HG02852 (cell line): ENCODE measurements around the gene UPK3B.
"Not testable (repeated sequence)": the region's sequence is repeated elsewhere in the genome, so short reads cannot be mapped to it uniquely, and the experiment has no call there.

Experiments
- ATAC-seq: cut with Tn5 transposase; IDR thresholded peaks from one replicate; pipeline ENCODE4 v1.9.1; 2021; ENCODE audit warnings: mild to moderate bottlenecking, moderate library complexity; ENCODE audit not compliant: unreplicated experiment

UPK3B gene

DNA sequence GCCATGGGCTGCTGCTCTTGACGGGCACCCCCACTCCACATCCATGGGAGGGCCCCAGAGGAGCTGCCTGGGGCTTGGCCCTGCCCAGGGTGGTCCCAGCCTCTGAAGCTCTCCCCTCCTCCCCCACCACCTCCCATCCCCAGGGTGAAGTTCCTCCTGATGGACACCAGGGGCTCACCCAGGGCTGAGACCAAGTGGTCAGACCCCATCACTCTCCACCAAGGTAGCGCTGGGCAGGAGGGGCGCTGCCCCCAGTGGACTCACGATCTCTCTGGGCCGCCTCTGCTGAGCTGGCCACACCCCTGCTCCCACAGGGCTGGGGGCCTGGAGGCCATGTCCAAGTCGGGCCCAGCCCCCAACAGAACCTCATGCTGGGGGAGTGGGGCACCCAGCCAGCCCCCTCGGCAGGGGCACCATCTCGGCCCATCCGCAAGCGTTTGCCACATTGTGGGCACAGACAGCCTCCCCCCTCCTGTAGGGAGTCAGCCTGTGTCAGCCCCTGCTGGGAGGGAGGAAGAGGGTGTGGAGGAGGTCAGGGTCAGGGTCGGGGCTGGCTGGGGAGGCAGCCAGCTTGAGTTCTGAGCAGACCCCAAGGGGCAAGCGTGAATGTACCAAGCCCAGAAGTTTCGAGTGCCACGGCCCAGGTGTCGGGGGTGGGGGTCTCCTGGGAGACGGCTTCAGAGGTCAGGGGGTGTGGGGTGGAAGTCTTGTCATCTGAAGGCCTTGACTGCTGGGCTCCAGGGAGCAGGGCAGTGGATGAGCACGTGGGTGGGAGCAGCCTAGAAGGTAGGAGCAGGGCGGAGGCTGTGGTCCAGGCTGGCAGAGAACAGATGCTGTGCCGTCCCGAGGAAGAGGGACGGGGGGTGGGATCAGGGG is 2.8 kb downstream of the UPK3B start:
- ATAC-seq: no peak

DNA sequence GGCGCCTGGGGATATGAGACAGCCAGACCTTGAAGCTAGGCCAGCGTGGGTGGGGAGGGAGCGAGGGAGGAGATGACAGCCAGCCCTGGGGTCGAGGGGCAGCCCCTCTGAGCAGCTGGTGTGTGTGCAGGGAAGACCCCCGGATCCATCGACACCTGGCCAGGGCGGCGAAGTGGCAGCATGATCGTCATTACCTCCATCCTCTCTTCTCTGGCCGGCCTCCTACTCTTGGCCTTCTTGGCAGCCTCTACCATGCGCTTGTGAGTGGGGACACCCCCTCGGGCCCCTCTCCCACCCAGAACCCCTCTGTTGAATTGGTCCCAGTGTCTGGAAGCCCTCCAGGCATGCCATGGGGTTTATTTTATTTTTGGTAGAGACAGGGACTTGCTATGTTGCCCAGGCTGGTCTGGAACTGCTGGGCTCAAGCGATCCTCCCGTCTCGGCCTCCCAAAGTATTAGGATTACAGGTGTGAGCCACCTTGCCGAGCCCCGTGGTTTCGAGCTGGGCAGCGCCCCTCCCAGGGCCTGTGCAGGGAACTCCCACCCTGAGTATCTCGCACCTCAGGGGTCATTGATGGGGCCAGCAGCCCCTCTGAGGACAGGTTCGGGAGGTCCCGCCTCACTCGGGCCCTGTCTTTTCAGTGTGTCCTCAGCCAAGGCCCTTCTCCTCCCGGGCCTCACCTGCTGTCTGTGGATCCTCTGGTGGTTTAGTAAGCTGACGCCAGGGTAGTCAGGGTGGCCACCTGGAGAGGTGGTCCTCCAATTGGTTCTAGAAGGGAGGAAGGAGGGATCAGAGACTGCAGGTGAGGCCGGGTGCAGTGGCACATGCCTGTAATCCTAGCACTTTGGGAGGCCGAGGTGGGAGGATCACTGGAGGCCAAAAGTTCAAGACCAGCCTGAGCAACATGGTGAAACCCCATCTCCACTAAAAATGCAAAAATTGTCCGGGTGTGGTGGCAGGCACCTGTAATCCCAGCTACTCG is 3.8 kb downstream of the UPK3B start:
- ATAC-seq: no peak

DNA sequence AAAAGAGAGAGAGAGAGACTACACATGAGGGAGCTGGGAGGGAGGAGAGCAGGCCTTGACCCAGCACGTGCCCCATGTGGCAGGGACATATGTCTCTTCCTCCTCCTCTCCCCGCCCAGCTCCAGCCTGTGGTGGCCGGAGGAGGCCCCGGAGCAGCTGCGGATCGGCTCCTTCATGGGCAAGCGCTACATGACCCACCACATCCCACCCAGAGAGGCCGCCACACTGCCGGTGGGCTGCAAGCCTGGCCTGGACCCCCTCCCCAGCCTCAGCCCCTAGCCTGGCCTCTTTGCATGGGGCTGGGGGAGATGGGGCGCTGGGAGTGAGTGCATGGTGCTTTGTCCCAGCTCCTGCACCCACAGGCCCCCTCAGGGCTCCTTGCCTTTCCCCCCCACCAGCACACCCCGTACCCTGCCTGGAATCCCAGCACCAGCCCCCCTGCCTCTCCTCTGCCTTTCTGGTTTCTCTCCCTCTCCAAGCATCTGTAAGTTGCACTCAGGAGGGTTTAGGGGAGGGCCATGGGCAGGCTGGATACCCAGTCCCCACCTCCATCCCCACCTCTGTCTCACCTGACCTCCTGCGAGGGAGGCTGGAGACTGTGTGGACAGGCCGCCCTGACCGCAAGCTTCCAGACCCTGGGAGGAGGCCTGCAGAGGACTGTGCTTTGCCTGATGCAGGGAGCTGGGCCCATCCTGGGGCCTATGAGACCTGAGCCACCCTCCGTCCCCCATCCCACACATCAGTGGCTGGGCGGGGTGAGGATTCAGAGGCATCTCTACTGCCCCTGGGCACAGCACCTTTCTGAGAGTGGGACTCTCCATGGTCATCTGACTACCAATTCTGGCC is 4.8 kb downstream of the UPK3B start:
- ATAC-seq: no peak

DNA sequence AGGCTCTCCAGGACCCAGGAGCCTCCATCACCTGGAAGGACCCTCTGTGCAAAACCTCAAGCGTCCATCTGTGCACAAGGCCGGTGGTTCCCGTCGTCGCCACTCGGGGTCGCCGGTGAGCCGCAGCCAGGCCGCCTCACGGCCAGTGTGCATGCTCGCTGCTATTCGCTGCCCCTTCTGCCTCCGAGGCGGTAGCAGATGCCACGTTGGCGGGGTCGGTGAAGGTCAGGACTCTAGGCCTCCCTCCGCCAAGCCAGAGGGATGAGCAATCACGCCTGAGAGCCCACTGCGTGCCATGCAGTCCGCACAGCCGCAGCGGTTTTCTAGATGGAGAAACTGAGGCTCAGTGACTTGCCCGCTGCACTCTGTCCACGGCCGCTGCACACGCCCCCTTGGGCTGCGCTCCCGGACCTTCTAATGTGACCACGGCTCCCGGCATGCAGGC is 5.7 kb downstream of the UPK3B start:
- no peak for ATAC-seq

DNA sequence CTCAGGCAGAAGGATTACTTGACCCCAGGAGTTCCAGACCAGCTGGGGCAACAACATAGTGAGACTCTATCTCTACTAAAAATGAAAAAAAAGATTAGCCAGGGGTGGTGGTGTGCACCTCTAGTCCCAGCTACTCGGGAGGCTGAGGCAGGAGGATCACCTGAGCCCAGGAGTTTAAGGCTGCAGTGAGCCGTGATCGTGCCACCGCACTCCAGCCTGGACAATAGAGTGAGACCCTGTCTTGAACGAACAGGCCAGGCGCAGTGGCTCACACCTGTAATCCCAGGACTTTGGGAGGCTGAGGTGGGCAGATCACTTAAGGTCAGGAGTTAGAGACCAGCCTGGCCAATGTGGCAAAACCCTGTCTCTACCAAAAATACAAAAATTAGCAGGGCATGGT is 6.6 kb downstream of the UPK3B start:
- ATAC-seq: not testable (repeated sequence)

DNA sequence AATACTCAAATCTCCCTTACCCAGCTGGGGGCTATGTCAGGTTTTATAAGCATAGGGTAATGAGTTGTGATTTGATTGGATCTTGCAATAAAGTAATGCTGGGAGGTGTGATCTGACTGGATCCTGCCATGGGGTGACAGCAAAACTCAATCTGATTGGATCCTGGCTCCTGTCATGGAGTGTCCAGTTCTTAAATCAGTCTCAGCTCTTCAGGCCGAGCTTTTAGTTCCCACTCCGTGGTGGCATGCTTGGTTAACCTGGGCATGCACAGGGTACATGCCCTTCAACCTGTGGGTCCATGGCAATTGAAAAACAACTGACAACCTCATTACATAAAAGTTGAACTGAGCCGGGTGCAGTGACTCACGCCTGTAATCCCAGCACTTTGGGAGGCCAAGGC is 15.8 kb downstream of the UPK3B start:
- not testable (repeated sequence) for ATAC-seq

DNA sequence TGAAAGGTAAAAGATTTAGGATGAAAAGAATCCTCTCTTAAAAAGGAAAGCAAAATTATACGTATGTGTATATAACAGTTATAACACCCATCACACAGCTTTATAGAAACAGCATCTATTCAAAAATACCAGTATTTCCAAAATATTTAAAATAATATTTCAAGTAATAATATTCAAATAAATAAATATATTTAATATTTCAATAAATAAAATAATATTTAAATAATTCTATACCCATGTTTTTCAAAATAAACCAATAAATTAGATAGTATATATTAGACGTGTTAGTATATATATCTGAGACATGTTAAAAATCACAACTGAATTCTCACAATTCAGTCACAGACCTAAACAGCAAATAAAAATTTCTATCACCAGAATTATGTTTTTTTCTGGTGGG is 21.3 kb downstream of the UPK3B start:
- not testable (repeated sequence) for ATAC-seq

DNA sequence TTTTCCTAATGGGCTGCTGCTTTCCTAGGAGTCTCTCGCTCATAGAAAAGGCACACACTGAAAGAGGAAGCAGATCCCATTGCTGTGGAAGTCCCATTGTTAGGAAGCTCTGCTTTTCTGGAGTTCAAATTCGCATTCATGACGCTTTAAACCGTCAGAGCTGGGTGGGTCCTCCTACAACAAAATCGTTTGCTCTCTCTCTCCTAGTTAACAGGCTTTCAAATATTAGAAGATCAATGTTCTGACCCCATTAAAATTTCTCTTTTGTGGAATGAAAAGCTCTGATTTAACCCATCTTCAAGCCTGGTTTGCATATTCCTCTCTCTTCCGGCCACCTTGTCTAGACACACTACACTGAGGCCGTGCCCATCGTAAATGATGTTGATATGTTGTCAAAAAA is 32.8 kb downstream of the UPK3B start, which contains the start of gene SPDYE16:
SPDYE16 (minus strand) TSS at position 101 of the 400 bp plus-strand sequence. CDS start 1,838 bp downstream, outside the sequence.
- not testable (repeated sequence) for ATAC-seq

DNA sequence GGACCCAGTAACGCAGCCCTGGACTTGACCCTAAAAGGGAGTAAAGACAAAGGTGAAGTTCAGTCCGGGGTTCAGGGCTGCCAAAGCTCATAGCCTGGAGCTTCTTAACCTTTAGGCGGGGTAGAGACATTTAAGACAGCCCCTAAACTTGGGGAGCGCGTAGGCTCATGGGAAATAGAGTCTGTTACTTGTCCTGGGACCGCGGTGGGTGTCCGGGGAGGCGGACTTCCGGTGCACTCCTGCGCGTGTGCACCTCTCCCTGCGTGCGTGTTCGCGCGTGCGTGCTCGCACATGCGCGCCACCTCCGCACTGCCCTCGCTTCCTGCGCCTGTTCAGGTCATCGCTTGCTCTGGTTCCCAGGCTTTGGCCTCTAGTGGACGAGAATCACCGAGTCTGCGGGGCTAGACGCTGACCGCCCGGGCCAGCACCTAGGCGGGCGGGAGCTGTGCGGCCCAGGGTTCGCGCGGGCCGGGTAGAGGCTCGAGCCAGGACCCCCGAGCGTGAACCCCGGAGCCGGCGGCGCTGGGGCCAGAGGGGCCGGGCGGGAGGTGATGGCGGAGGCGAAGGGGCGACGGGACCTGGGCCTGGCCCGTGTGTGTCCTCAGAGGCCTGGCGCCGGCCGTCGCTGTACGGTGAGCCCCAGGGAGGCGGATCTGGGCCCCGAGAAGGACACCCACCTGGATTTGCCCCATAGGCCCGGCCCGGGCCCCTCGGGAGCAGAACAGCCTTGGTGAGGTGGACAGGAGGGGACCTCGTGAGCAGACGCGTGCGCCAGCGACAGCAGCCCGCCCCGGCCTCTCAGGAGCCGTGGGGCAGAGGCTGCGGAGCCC is 38.9 kb downstream of the UPK3B start:
- ATAC-seq: peak; percentile 98

DNA sequence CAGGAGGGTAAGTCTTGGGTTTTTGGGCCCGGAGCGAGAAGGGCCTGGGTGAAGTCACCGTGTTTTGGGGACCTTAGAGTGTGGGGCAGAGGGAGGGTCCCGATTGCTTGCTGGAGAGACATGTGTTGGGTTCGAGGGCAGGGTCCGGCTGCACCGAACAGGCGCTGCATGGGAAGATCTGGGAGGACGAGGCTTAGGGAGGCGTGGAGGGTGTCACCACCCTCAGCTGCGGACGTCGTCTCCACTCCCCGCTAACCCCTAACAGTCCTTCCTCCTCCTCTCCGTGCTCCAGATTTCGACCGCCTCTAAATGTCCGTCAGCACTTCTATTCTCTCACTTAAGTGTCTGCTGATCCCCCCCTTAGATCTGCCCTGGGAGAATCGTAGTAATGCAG is 39.5 kb downstream of the UPK3B start:
- ATAC-seq: not testable (repeated sequence)

DNA sequence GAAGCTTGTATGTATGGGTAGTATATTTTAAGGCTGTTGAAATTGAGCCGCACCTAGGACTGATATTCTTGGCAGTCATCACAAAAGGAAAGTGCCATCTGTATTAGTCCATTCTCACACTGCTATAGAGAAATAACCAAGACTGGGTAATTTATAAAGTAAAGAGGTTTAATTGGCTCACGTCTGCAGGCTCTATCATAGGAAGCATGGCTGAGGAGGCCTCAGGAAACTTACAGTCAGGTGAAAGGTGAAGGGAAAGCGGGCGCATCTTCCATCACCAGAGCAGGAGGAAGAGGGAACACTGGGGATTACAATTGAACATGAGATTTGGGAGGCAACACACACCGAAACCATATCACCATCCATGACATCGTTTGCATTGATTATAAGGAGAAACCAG is 41.6 kb downstream of the UPK3B start:
- not testable (repeated sequence) for ATAC-seq

DNA sequence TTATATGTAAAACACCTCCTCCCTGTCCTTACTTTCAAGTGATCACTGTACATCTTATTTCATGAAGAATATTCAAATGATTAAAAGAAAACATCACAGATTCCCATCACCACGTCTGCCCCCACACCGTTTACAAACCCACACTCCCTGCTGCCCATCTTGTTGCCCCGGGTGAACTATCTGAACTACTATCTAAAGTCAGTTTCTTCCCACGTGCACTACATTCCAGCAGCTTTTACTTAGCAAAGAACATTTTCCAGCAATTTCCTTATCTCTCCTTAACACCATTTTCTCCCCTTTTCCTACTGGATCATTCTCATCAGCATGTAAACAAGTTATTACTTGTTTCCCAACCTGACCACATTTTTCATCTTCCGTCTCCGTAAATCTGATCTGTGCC is 49.3 kb downstream of the UPK3B start:
- not testable (repeated sequence) for ATAC-seq

DNA sequence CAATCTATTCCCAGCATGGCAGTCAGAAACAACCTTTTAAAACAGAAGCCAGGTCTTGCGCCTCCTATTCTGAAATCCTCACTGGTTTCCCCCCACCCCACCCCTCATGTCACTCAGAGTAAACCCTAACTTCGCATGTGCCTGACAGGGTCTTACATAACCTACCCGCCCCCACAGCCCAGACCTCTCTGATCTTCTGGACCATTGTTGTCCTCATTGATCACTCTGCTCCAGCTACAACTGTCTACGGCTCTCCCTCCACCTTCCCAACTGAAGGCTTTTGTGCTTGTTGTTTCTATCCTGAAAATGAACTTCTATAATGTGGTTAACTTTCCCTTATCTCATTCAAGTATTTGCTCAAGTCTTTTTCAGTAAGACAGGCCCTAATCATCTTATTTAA is 49.8 kb downstream of the UPK3B start:
- not testable (repeated sequence) for ATAC-seq

DNA sequence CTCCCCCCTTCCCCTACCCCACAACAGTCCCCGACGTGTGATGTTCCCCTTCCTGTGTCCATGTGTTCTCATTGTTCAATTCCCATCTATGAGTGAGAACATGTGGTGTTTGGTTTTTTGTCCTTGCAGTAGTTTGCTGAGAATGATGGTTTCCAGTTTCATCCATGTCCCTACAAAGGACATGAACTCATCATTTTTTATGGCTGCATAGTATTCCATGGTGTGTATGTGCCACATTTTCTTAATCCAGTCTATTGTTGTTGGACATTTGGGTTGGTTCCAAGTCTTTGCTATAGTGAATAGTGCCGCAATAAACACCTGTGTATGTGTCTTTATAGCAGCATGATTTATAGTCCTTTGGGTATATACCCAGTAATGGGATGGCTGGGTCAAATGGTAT is 51.0 kb downstream of the UPK3B start:
- not testable (repeated sequence) for ATAC-seq

DNA sequence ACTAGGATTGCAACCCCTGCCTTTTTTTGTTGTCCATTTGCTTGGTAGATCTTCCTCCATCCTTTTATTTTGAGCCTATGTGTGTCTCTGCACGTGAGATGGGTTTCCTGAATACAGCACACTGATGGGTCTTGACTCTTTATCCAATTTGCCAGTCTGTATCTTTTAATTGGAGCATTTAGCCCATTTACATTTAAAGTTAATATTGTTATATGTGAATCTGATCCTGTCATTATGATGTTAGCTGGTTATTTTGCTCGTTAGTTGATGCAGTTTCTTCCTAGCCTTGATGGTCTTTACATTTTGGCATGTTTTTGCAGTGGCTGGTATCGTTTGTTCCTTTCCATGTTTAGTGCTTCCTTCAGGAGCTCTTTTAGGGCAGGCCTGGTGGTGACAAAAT is 54.6 kb downstream of the UPK3B start:
- ATAC-seq: not testable (repeated sequence)
